Hepatocyte (in vitro differentiated cells): ENCODE data around the gene SOX4. TPM values are rescaled to one million over a fixed set of nuclear protein-coding genes. Genes with fewer than 3 reads are reported as not detected.
"Not testable (repeated sequence)": the region's sequence is repeated elsewhere in the genome, so short reads cannot be mapped to it uniquely, and the experiment has no call there.

Source experiments
- DNase-seq: peaks from one replicate; pipeline ENCODE4 v3.0.0-alpha.2; 2016; ENCODE audit warnings: low spot score
- H2AFZ ChIP-seq: fragments of 200-600 bp; sonication (generic); 2 replicates; pipeline ENCODE4 v1.6.0; 2016; ENCODE audit warnings: antibody characterized with exemption, mild to moderate bottlenecking
- H3K27ac ChIP-seq: fragments of 200-600 bp; sonication (generic); 2 replicates; pipeline ENCODE4 v1.5.1; 2016; ENCODE audit warnings: mild to moderate bottlenecking
- H3K27me3 ChIP-seq: fragments of 200-600 bp; sonication (generic); 2 replicates; pipeline ENCODE4 v1.6.1; 2016
- H3K36me3 ChIP-seq: fragments of 200-600 bp; sonication (generic); replicated peaks from 2 replicates; pipeline ENCODE4 v1.5.1; 2016; ENCODE audit warnings: low read depth; ENCODE audit not compliant: insufficient read depth
- H3K4me1 ChIP-seq: fragments of 200-600 bp; sonication (generic); 2 replicates; pipeline ENCODE4 v1.5.1; 2016; ENCODE audit warnings: mild to moderate bottlenecking, moderate library complexity; ENCODE audit not compliant: insufficient read depth
- H3K4me2 ChIP-seq: fragments of 200-600 bp; sonication (generic); 2 replicates; pipeline ENCODE4 v1.6.0; 2016
- H3K4me3 ChIP-seq: fragments of 200-600 bp; sonication (generic); 2 replicates; pipeline ENCODE4 v1.5.1; 2016; ENCODE audit warnings: mild to moderate bottlenecking
- H3K79me2 ChIP-seq: fragments of 200-600 bp; sonication (generic); 2 replicates; pipeline ENCODE4 v1.6.0; 2017; ENCODE audit warnings: mild to moderate bottlenecking
- H3K9me2 ChIP-seq: fragments of 200-600 bp; sonication (generic); replicated peaks from 2 replicates; pipeline ENCODE4 v1.6.0; 2017; ENCODE audit warnings: mild to moderate bottlenecking; ENCODE audit not compliant: insufficient read depth
- H3K9me3 ChIP-seq: fragments of 200-600 bp; sonication (generic); 2 replicates; pipeline ENCODE4 v1.5.1; 2016; ENCODE audit warnings: low read depth, mild to moderate bottlenecking
- H4K20me1 ChIP-seq: fragments of 200-600 bp; sonication (generic); 2 replicates; pipeline ENCODE4 v1.6.0; 2016; ENCODE audit warnings: mild to moderate bottlenecking; ENCODE audit not compliant: insufficient read depth, poor library complexity, severe bottlenecking
- EZH2 ChIP-seq: fragments of 200-600 bp; sonication (generic); IDR thresholded peaks from 2 replicates; pipeline ENCODE4 v1.6.1; 2016; ENCODE audit warnings: antibody characterized with exemption, mild to moderate bottlenecking, borderline replicate concordance
- EZH2phosphoT487 ChIP-seq: fragments of 200-600 bp; sonication (generic); IDR thresholded peaks from one replicate; pipeline ENCODE4 v1.6.1; 2018; ENCODE audit warnings: antibody characterized with exemption, mild to moderate bottlenecking, low read depth, moderate library complexity; ENCODE audit not compliant: unreplicated experiment, severe bottlenecking
- WGBS: methylation state at CpG from one replicate; pipeline ENCODE4 v1.1.6; 2016; ENCODE audit warnings: low lambda C conversion rate; ENCODE audit errors: missing lambda C conversion rate; 5-methylcytosine and 5-hydroxymethylcytosine counted together
- polyA plus RNA-seq: library from polyadenylated mRNA; unstranded; fragments of >200 nt; fragmentation: Nextera tagmentation; extraction: Ambion mirVana; gene quantifications from 2 replicates; pipeline ENCODE4 v1.2.1, GENCODE V29; 2016
- total RNA-seq: library from RNA; depleted of rRNA; stranded (reverse); fragments of >200 nt; gene quantifications from 2 replicates; pipeline ENCODE4 v1.2.3, GENCODE V29; 2014
- TF ChIP-seq, protein P1 (sequence below): fragments of 200-600 bp; sonication (generic); IDR thresholded peaks from 2 replicates; pipeline ENCODE4 v1.5.1; 2016; ENCODE audit warnings: antibody characterized with exemption, mild to moderate bottlenecking; ENCODE audit not compliant: poor library complexity

Gene SOX4
- total RNA-seq: 76.4 and 92.5 TPM in 2 replicates
- polyA plus RNA-seq: 62.2 and 72.7 TPM in 2 replicates

DNA sequence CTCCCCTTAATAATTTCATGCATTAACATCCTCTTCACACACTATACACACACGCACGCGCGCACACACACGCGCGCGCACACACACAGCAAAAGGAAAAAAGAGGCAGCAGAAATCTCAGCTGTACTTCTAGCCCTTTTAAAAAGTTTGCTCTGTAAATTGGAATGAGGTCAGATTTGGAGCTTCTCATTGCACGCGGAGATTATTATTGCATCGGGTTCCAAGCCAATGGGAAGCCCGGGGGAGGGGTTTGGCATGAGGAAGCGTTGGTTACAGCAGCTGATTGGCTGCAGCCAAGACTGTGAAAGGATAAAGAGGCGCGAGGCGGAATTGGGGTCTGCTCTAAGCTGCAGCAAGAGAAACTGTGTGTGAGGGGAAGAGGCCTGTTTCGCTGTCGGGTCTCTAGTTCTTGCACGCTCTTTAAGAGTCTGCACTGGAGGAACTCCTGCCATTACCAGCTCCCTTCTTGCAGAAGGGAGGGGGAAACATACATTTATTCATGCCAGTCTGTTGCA, at the start of gene SOX4:
TSS of gene SOX4 (plus strand) at position 340 of the 515 bp plus-strand sequence. CDS start 784 bp downstream, outside the sequence.
- Histone ChIP-seq H3K36me3 (no peaks in the 10 kb centered on the region), H3K9me2 (no peaks in the 10 kb centered on the region), H4K20me1 (peaks cover 19% of the 10 kb centered on the region), H3K27me3 (no peaks in the 10 kb centered on the region), H2AFZ (peak within 1 kb of the TSS; percentile 23), H3K4me2 (peak within 1 kb of the TSS; percentile 80), H3K9me3 (no peaks in the 10 kb centered on the region), H3K79me2 (peaks cover 44% of the 10 kb centered on the region), H3K4me1 (peaks cover 4% of the 10 kb centered on the region), H3K27ac (peak within 1 kb of the TSS; percentile 93), H3K4me3 (peak within 1 kb of the TSS; percentile 59)
- no peak for TF ChIP-seq EZH2phosphoT487
- no peak for TF ChIP-seq EZH2
- TF ChIP-seq, protein P1, sequence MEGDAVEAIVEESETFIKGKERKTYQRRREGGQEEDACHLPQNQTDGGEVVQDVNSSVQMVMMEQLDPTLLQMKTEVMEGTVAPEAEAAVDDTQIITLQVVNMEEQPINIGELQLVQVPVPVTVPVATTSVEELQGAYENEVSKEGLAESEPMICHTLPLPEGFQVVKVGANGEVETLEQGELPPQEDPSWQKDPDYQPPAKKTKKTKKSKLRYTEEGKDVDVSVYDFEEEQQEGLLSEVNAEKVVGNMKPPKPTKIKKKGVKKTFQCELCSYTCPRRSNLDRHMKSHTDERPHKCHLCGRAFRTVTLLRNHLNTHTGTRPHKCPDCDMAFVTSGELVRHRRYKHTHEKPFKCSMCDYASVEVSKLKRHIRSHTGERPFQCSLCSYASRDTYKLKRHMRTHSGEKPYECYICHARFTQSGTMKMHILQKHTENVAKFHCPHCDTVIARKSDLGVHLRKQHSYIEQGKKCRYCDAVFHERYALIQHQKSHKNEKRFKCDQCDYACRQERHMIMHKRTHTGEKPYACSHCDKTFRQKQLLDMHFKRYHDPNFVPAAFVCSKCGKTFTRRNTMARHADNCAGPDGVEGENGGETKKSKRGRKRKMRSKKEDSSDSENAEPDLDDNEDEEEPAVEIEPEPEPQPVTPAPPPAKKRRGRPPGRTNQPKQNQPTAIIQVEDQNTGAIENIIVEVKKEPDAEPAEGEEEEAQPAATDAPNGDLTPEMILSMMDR: no peak
- under 1% methylated on average over 19 of the region's 19 CpGs for WGBS
- peak; percentile 98 for DNase-seq

DNA sequence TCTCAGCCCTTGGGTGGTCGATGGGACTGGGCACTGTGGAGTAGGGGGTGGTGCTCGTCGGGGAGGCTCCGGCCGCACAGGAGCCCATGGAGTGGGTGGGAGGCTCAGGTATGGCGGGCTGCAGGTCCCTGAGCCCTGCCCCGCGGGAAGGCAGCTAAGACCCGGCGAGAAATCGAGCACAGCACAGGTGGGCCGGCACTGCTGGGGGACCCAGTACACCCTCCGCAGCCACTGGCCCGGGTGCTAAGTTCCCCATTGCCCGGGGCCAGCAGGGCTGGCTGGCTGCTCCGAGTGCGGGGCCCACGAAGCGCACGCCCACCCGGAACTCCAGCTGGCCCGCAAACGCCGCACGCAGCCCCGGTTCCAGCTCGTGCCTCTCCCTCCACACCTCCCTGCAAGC, 41.3 kb upstream of the SOX4 start:
- not testable (repeated sequence) for DNase-seq, H3K79me2 ChIP-seq, H2AFZ ChIP-seq, H3K4me3 ChIP-seq, H3K27me3 ChIP-seq, H3K4me1 ChIP-seq, H3K27ac ChIP-seq, H3K9me3 ChIP-seq, H3K9me2 ChIP-seq, H4K20me1 ChIP-seq, H3K4me2 ChIP-seq, H3K36me3 ChIP-seq
- WGBS: 90% methylated on average over 18 of the region's 27 CpGs

DNA sequence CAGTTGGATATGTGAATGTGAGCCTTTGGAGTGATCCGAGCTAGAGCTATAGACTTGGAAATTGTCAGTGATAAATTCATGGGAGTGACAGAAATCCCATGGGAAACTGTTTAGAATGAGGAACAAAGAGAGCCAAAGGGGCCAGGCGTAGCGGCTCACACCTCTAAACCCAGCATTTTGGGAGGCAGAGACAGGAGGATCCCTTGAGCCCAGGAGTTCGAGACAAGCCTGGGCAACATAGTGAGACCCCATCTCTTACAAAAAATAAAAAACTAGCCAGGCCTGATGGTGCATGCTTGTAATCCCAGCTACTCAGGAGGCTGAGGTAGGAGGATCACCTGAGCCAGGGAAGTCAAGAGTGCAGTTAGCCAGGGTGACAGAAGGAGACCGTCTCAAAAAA, 39.3 kb upstream of the SOX4 start:
- WGBS: 97% methylated on average over 5 of the region's 5 CpGs
- no peaks in the 10 kb centered on the region for H4K20me1 ChIP-seq

DNA sequence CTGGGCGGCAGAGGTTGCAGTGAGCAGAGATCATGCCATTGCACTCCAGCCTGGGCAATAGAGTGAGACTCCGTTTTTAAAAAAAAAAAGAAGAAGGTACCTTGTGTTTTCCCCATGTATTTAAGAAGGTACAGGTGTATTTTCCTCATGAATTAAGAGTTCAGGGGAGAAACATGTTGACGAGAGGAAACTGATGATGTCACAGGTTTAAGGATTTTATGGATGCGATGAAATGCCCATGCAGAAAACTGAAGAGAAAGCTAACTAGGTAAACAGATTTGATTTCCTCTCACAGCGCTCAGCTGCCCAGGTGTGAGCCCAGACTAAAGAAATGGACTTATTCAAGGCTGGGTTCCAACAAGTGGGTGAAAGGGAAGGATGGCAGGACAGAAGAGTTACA, 38.4 kb upstream of the SOX4 start:
- TF ChIP-seq EZH2: no peak
- TF ChIP-seq, protein P1: no peak
- H3K79me2 ChIP-seq: no peaks in the 10 kb centered on the region
- H3K4me1 ChIP-seq: no peaks in the 10 kb centered on the region
- no peak overlapping the region for H3K4me2 ChIP-seq
- H3K27me3 ChIP-seq: no peaks in the 10 kb centered on the region
- H3K27ac ChIP-seq: no peak overlapping the region
- no peak for DNase-seq
- no peaks in the 10 kb centered on the region for H3K9me3 ChIP-seq
- no peak overlapping the region for H2AFZ ChIP-seq
- 91% methylated on average over 5 of the region's 5 CpGs for WGBS
- H3K36me3 ChIP-seq: no peaks in the 10 kb centered on the region
- no peaks in the 10 kb centered on the region for H3K9me2 ChIP-seq
- H4K20me1 ChIP-seq: no peaks in the 10 kb centered on the region
- no peak overlapping the region for H3K4me3 ChIP-seq

More for the DNA sequence above, 39.3 kb upstream of the SOX4 start:
- no peak for DNase-seq
- Histone ChIP-seq H3K9me2 (no peaks in the 10 kb centered on the region), H3K79me2 (no peaks in the 10 kb centered on the region), H3K4me1 (no peaks in the 10 kb centered on the region), H2AFZ (no peak overlapping the region), H3K27me3 (no peaks in the 10 kb centered on the region), H3K36me3 (no peaks in the 10 kb centered on the region), H3K4me3 (no peak overlapping the region), H3K4me2 (no peak overlapping the region), H3K9me3 (no peaks in the 10 kb centered on the region), H3K27ac (no peak overlapping the region)
- TF ChIP-seq, protein P1: no peak
- TF ChIP-seq EZH2 (no peak), EZH2phosphoT487 (no peak)
